DMS79 treated with DMSO at 0.1 percent for 48 hours (cell line): ENCODE results near the gene GPC4.

Experiments
- DNase-seq: peaks from one replicate; lab custom pipeline; 2025; lab: John Stamatoyannopoulos, UW

The GPC4 gene

GRCh38 chrX:133415276-133416105 is at the start of gene GPC4:
Gene GPC4, minus strand, starts transcription at chrX:133415489. Its CDS starts 524 bp downstream, at chrX:133414965.
- no peak for DNase-seq

DNA sequence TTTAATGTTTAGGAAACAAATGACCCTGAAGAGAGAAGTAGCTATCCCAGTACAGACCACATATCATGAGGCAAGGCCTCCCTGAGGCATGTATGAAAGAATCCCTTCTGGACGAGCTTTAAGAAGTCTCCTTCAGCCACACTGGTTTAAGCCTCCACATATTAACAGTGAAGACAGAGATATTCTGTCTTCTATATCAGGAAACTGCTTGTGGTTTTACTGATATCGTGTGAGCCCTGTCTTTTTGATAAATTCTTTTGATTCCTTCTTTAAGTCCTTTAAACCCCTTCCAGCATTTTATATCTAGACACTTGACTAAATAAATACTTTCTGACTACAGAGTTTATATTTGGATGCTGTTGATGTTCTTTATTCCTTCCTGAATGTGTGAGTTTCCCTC is 45.9 kb upstream of the GPC4 start:
- DNase-seq = no peak

DNA sequence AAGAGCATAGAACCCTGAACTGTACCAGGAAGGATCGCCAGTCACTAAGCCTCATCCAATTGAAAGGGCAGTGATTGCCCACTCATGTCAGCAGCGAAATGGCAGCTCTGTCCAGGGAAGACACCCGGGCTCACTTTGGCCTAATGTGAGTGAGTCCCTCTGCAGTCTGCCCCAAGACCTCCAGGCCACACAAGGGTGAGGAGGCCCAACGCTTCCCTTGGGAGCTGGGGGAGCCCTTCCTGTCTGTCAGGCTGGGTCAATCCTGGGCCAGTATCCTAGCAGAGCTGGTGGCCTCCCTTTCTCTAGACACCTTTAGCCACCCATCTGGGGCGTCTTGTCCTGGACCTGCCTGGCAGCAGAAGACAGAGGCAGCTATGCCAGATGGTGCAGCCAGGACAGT is 39.6 kb upstream of the GPC4 start:
- DNase-seq = no peak

GRCh38 chrX:133454491-133454914 is 39.2 kb upstream of the GPC4 start:
- DNase-seq = no peak

- no peak for DNase-seq
Measured at GRCh38 chrX:133448512-133449076, 33.3 kb upstream of the GPC4 start.

GRCh38 chrX:133444952-133445831 is 29.9 kb upstream of the GPC4 start:
- DNase-seq = no peak

- DNase-seq = no peak
Measured at GRCh38 chrX:133444196-133444595, 28.9 kb upstream of the GPC4 start.

DNA sequence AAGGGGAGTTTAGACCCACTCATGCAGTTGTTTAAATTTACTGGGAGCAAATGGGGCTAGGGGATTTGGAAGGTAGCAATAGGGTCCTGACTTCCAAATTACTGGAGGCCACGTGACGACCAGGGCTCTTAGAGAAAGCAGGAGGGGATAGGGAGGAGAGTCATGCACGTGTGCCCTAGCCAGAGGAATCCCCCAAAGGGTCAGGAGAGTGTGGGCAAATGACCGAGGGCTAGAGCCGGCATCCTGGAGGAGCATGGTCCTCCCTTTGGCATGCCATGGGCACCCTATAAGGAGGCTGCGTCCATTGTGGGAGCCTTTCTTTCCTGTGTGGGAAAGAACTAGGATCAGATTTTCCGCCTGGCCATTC is 25.5 kb upstream of the GPC4 start:
- DNase-seq = no peak

DNA sequence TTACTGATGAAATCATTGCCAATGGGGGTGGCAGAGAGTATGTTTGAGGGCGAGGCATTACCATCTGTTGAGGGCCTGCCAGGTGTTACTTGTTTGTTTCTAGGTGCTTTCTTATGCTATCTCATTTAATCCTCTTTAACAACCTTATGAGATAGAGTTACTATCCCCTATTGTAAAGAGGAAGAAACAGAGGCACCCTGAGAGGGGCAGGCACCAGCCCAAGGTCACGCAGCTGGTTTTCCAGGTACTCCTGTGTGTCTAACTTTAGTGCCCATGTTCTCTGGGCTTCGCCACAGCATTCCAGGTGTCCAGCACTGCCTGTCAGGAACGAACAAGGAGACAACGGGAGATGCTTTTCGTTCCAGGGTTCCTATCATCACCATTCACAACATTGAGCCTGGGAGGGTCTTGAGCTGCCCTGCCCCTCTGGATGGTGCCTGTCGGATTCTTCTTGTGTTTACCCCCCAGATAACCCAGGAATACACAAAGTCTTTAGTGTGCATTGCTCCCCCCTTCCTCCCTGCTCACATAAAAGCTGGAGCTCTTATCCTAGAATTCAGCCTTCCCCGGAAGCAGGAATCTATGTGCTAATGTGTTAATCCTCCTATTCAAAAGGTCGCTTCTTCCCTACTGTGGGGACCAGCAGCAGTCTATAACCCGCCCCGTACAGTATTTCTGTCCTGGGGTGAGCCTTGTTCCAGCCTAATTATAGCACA is 24.9 kb upstream of the GPC4 start:
- no peak for DNase-seq

GRCh38 chrX:133437766-133438165 is 22.5 kb upstream of the GPC4 start:
- DNase-seq = no peak

GRCh38 chrX:133437356-133437755 is 22.1 kb upstream of the GPC4 start:
- DNase-seq = no peak

GRCh38 chrX:133435544-133436124 is 20.3 kb upstream of the GPC4 start:
- no peak for DNase-seq

DNA sequence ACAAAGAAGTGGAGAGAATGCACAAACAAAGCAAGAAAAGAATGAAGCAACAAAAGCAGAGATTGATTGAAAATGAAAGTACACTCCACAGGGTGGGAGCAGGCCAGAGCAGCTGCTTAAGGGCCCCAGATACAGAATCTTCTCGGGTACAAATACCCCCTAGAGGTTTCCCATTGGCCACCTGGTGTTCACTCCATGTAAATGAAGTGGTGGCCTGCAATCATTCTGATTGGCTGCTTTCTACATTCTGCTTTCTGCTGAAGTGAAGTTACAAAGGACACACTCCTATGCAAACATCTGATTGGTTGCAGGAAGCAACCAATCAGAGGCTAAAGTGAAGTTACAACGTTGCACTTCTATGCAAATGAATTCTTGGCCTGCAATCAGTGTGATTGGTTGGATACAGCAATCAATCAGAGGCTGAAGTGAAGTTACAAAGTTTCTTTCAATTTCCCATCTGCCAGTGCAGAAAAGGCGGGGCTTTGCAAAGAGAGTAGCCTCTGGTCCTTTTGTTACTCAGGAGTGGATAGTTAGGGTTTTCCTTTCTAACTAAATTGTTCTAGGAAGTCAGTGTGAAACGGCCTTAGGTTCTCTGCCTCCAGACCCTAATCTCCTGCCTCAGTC is 19.0 kb upstream of the GPC4 start:
- no peak for DNase-seq

- DNase-seq = no peak
Measured at GRCh38 chrX:133419911-133420310, 4.6 kb upstream of the GPC4 start.

- no peak for DNase-seq
Measured at GRCh38 chrX:133418588-133418987, 3.3 kb upstream of the GPC4 start.

DNA sequence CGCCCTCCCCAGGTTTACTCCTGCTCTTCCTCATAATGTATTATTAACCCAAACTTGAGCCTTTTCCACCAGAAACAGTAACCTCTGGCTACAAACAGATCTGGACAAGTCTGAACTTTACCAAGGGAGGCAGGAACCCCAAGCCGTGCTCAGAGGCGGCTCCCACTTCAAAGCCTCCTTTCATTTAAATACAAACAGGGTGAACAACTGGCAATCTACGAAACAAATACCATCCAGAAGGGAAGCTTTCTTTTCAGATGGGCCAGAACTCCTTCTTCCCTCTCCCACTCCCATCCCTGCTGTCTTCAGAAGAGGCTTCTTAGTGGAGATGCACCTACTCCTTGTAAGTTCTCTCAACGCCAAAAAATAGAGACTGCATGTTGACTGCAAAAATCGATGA is 2.1 kb upstream of the GPC4 start:
- DNase-seq = no peak

GRCh38 chrX:133414406-133415275 is 648 bp downstream of the GPC4 start:
- DNase-seq = no peak

DNA sequence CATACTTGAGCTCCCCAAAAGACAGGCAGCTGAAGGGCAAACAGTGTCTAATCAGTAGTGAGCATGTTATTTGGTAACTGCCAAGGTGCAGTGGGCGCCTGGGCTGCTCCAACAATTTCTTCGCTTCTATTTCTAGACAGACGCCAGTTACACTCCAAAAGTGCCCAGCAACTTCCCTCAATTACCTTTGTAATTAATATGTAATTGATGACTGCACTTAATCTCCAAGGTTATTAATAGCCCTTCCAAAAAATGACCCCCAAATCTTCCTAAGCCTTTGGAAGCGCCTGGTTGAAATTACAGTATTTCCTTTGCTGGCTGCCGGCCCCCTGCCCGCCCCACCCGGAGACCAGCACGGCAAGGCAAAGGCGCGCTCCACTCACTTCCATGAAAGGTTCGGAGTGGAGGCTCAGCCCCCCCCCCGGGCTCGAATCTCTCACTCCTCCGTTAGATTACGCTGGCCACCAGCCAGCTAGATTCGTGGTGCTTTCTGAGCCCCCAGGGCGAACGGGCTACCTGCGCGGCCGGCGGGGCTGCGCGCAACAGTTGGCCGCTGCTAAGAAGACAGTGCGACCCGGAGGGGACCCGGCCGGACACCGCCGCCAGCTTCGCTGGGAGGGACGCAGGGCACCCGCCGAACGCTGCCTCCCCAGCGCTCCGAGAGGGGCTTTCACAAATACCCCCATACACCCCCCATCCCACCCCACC is 1.9 kb downstream of the GPC4 start:
- no peak for DNase-seq

DNA sequence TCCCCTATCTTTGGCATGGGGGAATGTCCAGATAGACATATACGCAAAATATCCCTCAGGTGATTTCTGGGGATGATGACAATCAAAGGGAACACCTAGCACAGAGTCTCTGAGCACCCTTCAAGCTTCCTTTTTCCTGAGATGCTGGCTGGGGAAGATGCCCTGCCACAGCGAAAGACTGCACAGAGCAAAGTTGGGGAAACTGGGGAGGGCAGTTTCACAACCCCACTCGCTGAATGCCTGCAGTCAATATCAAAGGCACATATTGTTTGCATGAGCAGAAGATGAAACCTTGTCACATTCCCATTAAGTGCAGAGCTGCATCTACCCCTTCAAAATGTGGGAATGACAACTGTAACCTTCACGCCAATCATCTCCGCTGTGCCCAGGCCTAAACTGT is 2.6 kb downstream of the GPC4 start:
- DNase-seq = no peak

GRCh38 chrX:133412246-133412645 is 3.0 kb downstream of the GPC4 start:
- DNase-seq = no peak
